H1 (cell line): ENCODE data around the gene ATP7B. TPM values are rescaled to one million over a fixed set of nuclear protein-coding genes. Genes with fewer than 3 reads are reported as not detected.

Source experiments
- CTCF ChIA-PET: fragments of 300-600 bp; sonication (Branson Sonifier 250); formaldehyde crosslinking; loops from one replicate; lab custom pipeline; 2021; ENCODE audit not compliant: partially characterized antibody; lab: Charles Lee
- POLR2A ChIA-PET: fragments of 300-600 bp; sonication (Branson Sonifier 250); formaldehyde crosslinking; loops from one replicate; lab custom pipeline; 2021; ENCODE audit warnings: inconsistent platforms; ENCODE audit not compliant: partially characterized antibody; lab: Charles Lee
- DNase-seq, 2 experiments: peaks; one replicate each; pipeline versions ENCODE4 v3.0.0 to v3.0.0-alpha.2; 2010 to 2022; ENCODE audit warnings: low spot score in 2 of 2, low read depth in 1 of 2, mixed read lengths in 1 of 2
- FAIRE-seq: peaks from 2 replicates; lab custom pipeline; 2011; peaks lifted over from hg19 to GRCh38; lab: Jason Lieb, UNC
- H2AFZ ChIP-seq: 2 replicates; pipeline ENCODE4 v1.8.1; 2012; ENCODE audit warnings: low read length, inconsistent platforms
- H2AK5ac ChIP-seq: 2 replicates; pipeline ENCODE4 v1.6.1; 2013; ENCODE audit warnings: low read depth, low read length
- H2BK120ac ChIP-seq: replicated peaks from 2 replicates; pipeline ENCODE3; 2013; ENCODE audit warnings: low read depth, low read length, inconsistent platforms
- H2BK12ac ChIP-seq: 2 replicates; pipeline ENCODE4 v1.6.1; 2013; ENCODE audit warnings: low read depth, low read length
- H2BK15ac ChIP-seq: 2 replicates; pipeline ENCODE4 v1.6.1; 2013; ENCODE audit warnings: low read length
- H2BK20ac ChIP-seq: 2 replicates; pipeline ENCODE4 v1.6.1; 2013; ENCODE audit warnings: low read length
- H2BK5ac ChIP-seq: 2 replicates; pipeline ENCODE4 v1.6.1; 2013; ENCODE audit warnings: low read depth, low read length
- H3K14ac ChIP-seq: 2 replicates; pipeline ENCODE4 v1.6.1; 2013; ENCODE audit warnings: inconsistent platforms; ENCODE audit not compliant: insufficient read length
- H3K18ac ChIP-seq: 2 replicates; pipeline ENCODE4 v1.6.1; 2013; ENCODE audit warnings: low read length; ENCODE audit errors: extremely low read depth
- H3K23ac ChIP-seq: 2 replicates; pipeline ENCODE4 v1.6.1; 2013; ENCODE audit warnings: inconsistent platforms; ENCODE audit not compliant: insufficient read length
- H3K23me2 ChIP-seq: 2 replicates; pipeline ENCODE4 v1.6.1; 2013; ENCODE audit warnings: low read depth, low read length
- H3K27ac ChIP-seq: 2 replicates; pipeline ENCODE4 v1.6.1; 2011; ENCODE audit warnings: low read depth, low read length, inconsistent platforms
- H3K27me3 ChIP-seq, 4 experiments: replicated peaks in 1 of 4; 1 replicate in 1 of 4; 2 replicates in 3 of 4; pipeline versions ENCODE4 v1.6.1 to v1.8.1; 2011 to 2013; ENCODE audit warnings: low read length in 3 of 4, mild to moderate bottlenecking in 3 of 4, inconsistent platforms in 2 of 4, mixed read lengths in 2 of 4, moderate library complexity in 1 of 4; ENCODE audit not compliant: control insufficient read depth in 3 of 4, insufficient read depth in 3 of 4; ENCODE audit errors: extremely low read depth in 1 of 4
- H3K36me3 ChIP-seq, 4 experiments: 2 replicates each; pipeline versions ENCODE4 v1.6.1 to v1.8.1; 2011 to 2013; ENCODE audit warnings: mild to moderate bottlenecking in 4 of 4, low read length in 3 of 4, moderate library complexity in 2 of 4, control low read depth in 1 of 4, inconsistent platforms in 1 of 4; ENCODE audit not compliant: insufficient read depth in 4 of 4, control insufficient read depth in 2 of 4
- H3K4ac ChIP-seq: replicated peaks from 2 replicates; pipeline ENCODE3; 2013; ENCODE audit warnings: low read length, low read depth, mixed read lengths, inconsistent platforms; ENCODE audit not compliant: insufficient read length
- H3K4me1 ChIP-seq, 4 experiments: replicated peaks in 1 of 4; 1 replicate in 1 of 4; 2 replicates in 3 of 4; pipeline versions ENCODE4 v1.6.1 to v1.8.1; 2011 to 2013; ENCODE audit warnings: low read length in 3 of 4, inconsistent platforms in 2 of 4, mixed read lengths in 1 of 4; ENCODE audit not compliant: insufficient read depth in 4 of 4, control insufficient read depth in 3 of 4
- H3K4me2 ChIP-seq, 2 experiments: 2 replicates each; pipeline versions ENCODE4 v1.6.1 to v1.8.1; 2011 to 2013; ENCODE audit warnings: low read depth in 2 of 2, low read length in 2 of 2, control low read depth in 1 of 2, inconsistent platforms in 1 of 2, mild to moderate bottlenecking in 1 of 2; ENCODE audit not compliant: insufficient read depth in 1 of 2
- H3K4me3 ChIP-seq, 4 experiments: fragments of 200-600, 300-600 bp in 1 of 4; sonication (generic), shearing (Covaris generic), sonication (Bioruptor Twin) in 1 of 4; 2 replicates each; pipeline versions ENCODE4 v1.5.1 to v1.8.1; 2011 to 2016; ENCODE audit warnings: low read length in 4 of 4, low read depth in 3 of 4, control low read depth in 2 of 4, inconsistent platforms in 2 of 4, mild to moderate bottlenecking in 2 of 4, mixed read lengths in 1 of 4, moderate library complexity in 1 of 4; ENCODE audit not compliant: insufficient read depth in 2 of 4; ENCODE audit errors: extremely low read depth in 1 of 4
- H3K56ac ChIP-seq: replicated peaks from 2 replicates; pipeline ENCODE3; 2013; ENCODE audit warnings: low read depth, mild to moderate bottlenecking, mixed read lengths, low read length, inconsistent platforms; ENCODE audit not compliant: insufficient read length
- H3K79me1 ChIP-seq: 2 replicates; pipeline ENCODE4 v1.6.1; 2013; ENCODE audit warnings: low read depth, low read length, control low read depth
- H3K79me2 ChIP-seq, 2 experiments: 2 replicates each; pipeline versions ENCODE4 v1.6.1 to v1.8.1; 2012 to 2013; ENCODE audit warnings: low read length in 2 of 2, mild to moderate bottlenecking in 2 of 2, inconsistent platforms in 1 of 2; ENCODE audit not compliant: insufficient read depth in 2 of 2, control insufficient read depth in 1 of 2
- H3K9ac ChIP-seq, 4 experiments: replicated peaks in 1 of 4; 1 replicate in 1 of 4; 2 replicates in 3 of 4; pipeline versions ENCODE4 v1.6.1 to v1.8.1; 2011 to 2013; ENCODE audit warnings: low read depth in 3 of 4, low read length in 3 of 4, control low read depth in 2 of 4, mild to moderate bottlenecking in 2 of 4, moderate library complexity in 2 of 4, inconsistent platforms in 1 of 4; ENCODE audit errors: extremely low read depth in 1 of 4
- H3K9me3 ChIP-seq, 2 experiments: 2 replicates each; pipeline versions ENCODE4 v1.6.1 to v1.8.1; 2012 to 2013; ENCODE audit warnings: mild to moderate bottlenecking in 2 of 2, moderate library complexity in 2 of 2, control low read depth in 1 of 2, inconsistent platforms in 1 of 2, low read depth in 1 of 2, low read length in 1 of 2, mixed read lengths in 1 of 2; ENCODE audit not compliant: insufficient read depth in 2 of 2
- H4K20me1 ChIP-seq, 2 experiments: replicated peaks in 1 of 2; 2 replicates each; pipeline versions ENCODE3 to v1.8.1; 2011 to 2013; ENCODE audit warnings: inconsistent platforms in 2 of 2, low read length in 2 of 2, mild to moderate bottlenecking in 1 of 2; ENCODE audit not compliant: insufficient read depth in 2 of 2, control insufficient read depth in 1 of 2
- H4K5ac ChIP-seq: 2 replicates; pipeline ENCODE4 v1.6.1; 2013; ENCODE audit warnings: low read length, low read depth, mixed read lengths, inconsistent platforms; ENCODE audit not compliant: insufficient read length
- H4K8ac ChIP-seq: 2 replicates; pipeline ENCODE4 v1.8.0; 2013; ENCODE audit warnings: mild to moderate bottlenecking, moderate library complexity, low read length, inconsistent platforms; ENCODE audit not compliant: insufficient read depth; ENCODE audit errors: extremely low read depth
- H4K91ac ChIP-seq: replicated peaks from 2 replicates; pipeline ENCODE3; 2013; ENCODE audit warnings: low read length, mixed read lengths, inconsistent platforms; ENCODE audit not compliant: insufficient read length
- BRCA1 ChIP-seq: IDR thresholded peaks from 2 replicates; pipeline ENCODE4 v1.6.1; 2012; ENCODE audit warnings: low read depth, low read length, improper control_type of control experiment
- CEBPB ChIP-seq: IDR thresholded peaks from 2 replicates; pipeline ENCODE4 v1.6.1; 2012; ENCODE audit warnings: low read depth, low read length
- EZH2 ChIP-seq: fragments of 200-600 bp; sonication (generic); IDR thresholded peaks from 2 replicates; pipeline ENCODE4 v1.7.1; 2012; ENCODE audit warnings: low read depth, mild to moderate bottlenecking, moderate library complexity, low read length, inconsistent platforms; ENCODE audit not compliant: severe bottlenecking
- GABPA ChIP-seq: IDR thresholded peaks from 2 replicates; pipeline ENCODE4 v1.6.1; 2011; ENCODE audit warnings: mild to moderate bottlenecking, low read length, moderate library complexity, borderline replicate concordance; ENCODE audit not compliant: insufficient read depth
- JUND ChIP-seq: IDR thresholded peaks from 2 replicates; pipeline ENCODE4 v1.6.1; 2011; ENCODE audit warnings: mild to moderate bottlenecking, improper control_type of control experiment, low read length
- KDM5A ChIP-seq: fragments of 200-600 bp; IDR thresholded peaks from 2 replicates; pipeline ENCODE4 v1.7.1; 2012; ENCODE audit warnings: mild to moderate bottlenecking, low read length, inconsistent platforms, mixed read lengths
- MAFK ChIP-seq: IDR thresholded peaks from 2 replicates; pipeline ENCODE4 v1.6.1; 2012; ENCODE audit warnings: low read depth, mild to moderate bottlenecking, improper control_type of control experiment, low read length
- MAX ChIP-seq: IDR thresholded peaks from 2 replicates; pipeline ENCODE4 v1.6.1; 2012; ENCODE audit warnings: inconsistent platforms
- RXRA ChIP-seq: IDR thresholded peaks from 2 replicates; pipeline ENCODE4 v1.6.1; 2011; ENCODE audit warnings: low read depth, mild to moderate bottlenecking, low read length, moderate library complexity; ENCODE audit not compliant: insufficient read depth
- SIRT6 ChIP-seq: IDR thresholded peaks from one replicate; pipeline ENCODE4 v1.7.1; 2012; ENCODE audit warnings: low read length, inconsistent platforms
- SIX5 ChIP-seq: IDR thresholded peaks from 2 replicates; pipeline ENCODE4 v1.6.1; 2011; ENCODE audit warnings: mild to moderate bottlenecking, low read depth, low read length
- SP1 ChIP-seq: IDR thresholded peaks from 2 replicates; pipeline ENCODE4 v1.6.1; 2011; ENCODE audit warnings: low read depth, low read length
- SP4 ChIP-seq: IDR thresholded peaks from 2 replicates; pipeline ENCODE4 v1.6.1; 2012; ENCODE audit warnings: low read length, inconsistent platforms
- TAF7 ChIP-seq: optimal IDR thresholded peaks from 2 replicates; pipeline ENCODE3; 2011; ENCODE audit warnings: low read depth, mild to moderate bottlenecking, inconsistent platforms, low read length, moderate library complexity, borderline replicate concordance
- TCF12 ChIP-seq: IDR thresholded peaks from 2 replicates; pipeline ENCODE4 v1.6.1; 2011; ENCODE audit warnings: low read depth, mild to moderate bottlenecking, low read length
- YY1 ChIP-seq: IDR thresholded peaks from 2 replicates; pipeline ENCODE4 v1.6.1; 2011; ENCODE audit warnings: low read depth, mild to moderate bottlenecking, low read length
- WGBS, 2 experiments: shearing (Covaris generic) in 1 of 2; methylation state at CpG; one replicate each; pipeline versions ENCODE4 v1.1.6 to v1.1.7; 2013 to 2015; ENCODE audit warnings: low lambda C conversion rate in 2 of 2, mixed read lengths in 2 of 2, inconsistent platforms in 1 of 2, low coverage in 1 of 2, missing lambda C conversion rate in 1 of 2; ENCODE audit not compliant: insufficient replicate concordance in 2 of 2, insufficient coverage in 1 of 2, insufficient read length in 1 of 2; ENCODE audit errors: extremely low coverage in 1 of 2, missing lambda C conversion rate in 1 of 2; 5-methylcytosine and 5-hydroxymethylcytosine counted together
- polyA plus RNA-seq, 7 experiments: library from polyadenylated mRNA; depleted of rRNA in 3 of 7; stranded (reverse) in 5 of 7; unstranded in 2 of 7; fragments of >200 nt in 5 of 7; fragments of 200-250 nt in 2 of 7; gene quantifications; 1 replicate in 5 of 7; 2 replicates in 1 of 7; 4 replicates in 1 of 7; pipeline versions ENCODE4 v1.2.1 to v1.2.3, GENCODE V29; 2011 to 2013; ENCODE audit warnings: missing spikeins in 2 of 7, mixed read lengths in 2 of 7
- total RNA-seq: library from RNA; stranded (reverse); fragmentation: NEBNext Ultra II Directional; extraction: Animal tissue kit (Norgen Biotek cat#: 25700); gene quantifications from 2 replicates; pipeline ENCODE4 v1.2.1, GENCODE V29; 2021

ATP7B gene
- total and polyA plus RNA-seq, 2 of the 8 experiments (the other 6 are each of a cell fraction or from before 2014, with no cell fraction given): 4.1 to 9.2 TPM

DNA sequence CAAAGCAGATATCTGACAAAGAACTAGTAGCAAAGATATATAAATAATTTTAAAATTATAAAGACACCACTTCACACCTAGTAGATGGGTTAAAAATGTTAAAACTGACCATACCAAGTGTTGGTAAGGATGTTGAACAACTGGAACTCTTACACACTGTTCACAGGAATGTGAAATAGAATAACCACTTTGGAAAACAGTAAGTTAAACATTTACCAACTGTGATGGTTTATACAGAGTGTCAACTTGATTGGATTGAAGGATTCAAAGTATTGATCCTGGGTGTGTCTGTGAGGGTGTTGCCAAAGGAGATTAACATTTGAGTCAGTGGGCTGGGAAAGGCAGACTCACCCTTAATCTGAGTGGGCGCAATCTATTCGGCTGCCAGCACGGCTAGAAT lies 32.4 kb upstream of the ATP7B start:
- no peak overlapping the region for H2AK5ac ChIP-seq
- H2BK20ac ChIP-seq: no peak overlapping the region
- H3K79me1 ChIP-seq: no peaks in the 10 kb centered on the region
- H4K20me1 ChIP-seq: no peaks in the 10 kb centered on the region
- no peak overlapping the region for H3K14ac ChIP-seq
- H3K4ac ChIP-seq: no peak overlapping the region
- H3K23me2 ChIP-seq: no peaks in the 10 kb centered on the region
- no peak overlapping the region for H3K9ac ChIP-seq
- DNase-seq (no peak), FAIRE-seq (no peak)
- H3K23ac ChIP-seq: no peak overlapping the region
- no peaks in the 10 kb centered on the region for H3K9me3 ChIP-seq
- H3K27me3 ChIP-seq: no peaks in the 10 kb centered on the region
- H2BK120ac ChIP-seq: no peak overlapping the region
- H3K56ac ChIP-seq: no peak overlapping the region
- no peak overlapping the region for H2BK5ac ChIP-seq
- no peak overlapping the region for H4K8ac ChIP-seq
- H3K4me3 ChIP-seq: no peak overlapping the region
- H3K36me3 ChIP-seq: no peaks in the 10 kb centered on the region
- H4K91ac ChIP-seq: no peak overlapping the region
- H2BK12ac ChIP-seq: no peak overlapping the region
- no peak overlapping the region for H3K27ac ChIP-seq
- H3K18ac ChIP-seq: no peak overlapping the region
- WGBS, 2 experiments: 81% methylated on average over 3 of the region's 3 CpGs; no CpG with 5 or more reads in 1 of the 2 experiments
- no peak overlapping the region for H4K5ac ChIP-seq
- POLR2A ChIA-PET: no interaction called here
- no peak overlapping the region for H2BK15ac ChIP-seq
- TF ChIP-seq SIRT6: no peak
- TF ChIP-seq YY1: no peak
- no peak for TF ChIP-seq CEBPB
- no peak for TF ChIP-seq TCF12
- TF ChIP-seq MAX: no peak
- no peak for TF ChIP-seq KDM5A
- no peak for TF ChIP-seq GABPA
- no peak for TF ChIP-seq TAF7
- TF ChIP-seq SP1: no peak
- TF ChIP-seq RXRA: no peak
- TF ChIP-seq SIX5: no peak
- TF ChIP-seq BRCA1: no peak
- TF ChIP-seq JUND: no peak
- no peak for TF ChIP-seq MAFK
- no peak for TF ChIP-seq EZH2
- TF ChIP-seq SP4: no peak
- H3K4me2 ChIP-seq: no peak overlapping the region
- CTCF ChIA-PET: no interaction called here
- no peaks in the 10 kb centered on the region for H3K79me2 ChIP-seq
- no peak overlapping the region for H2AFZ ChIP-seq
- no peaks in the 10 kb centered on the region for H3K4me1 ChIP-seq
